ENCODE data around the gene TUBB4A.

- TF ChIP-seq CTCF (IDR thresholded peaks at IDR 0.05; ENCODE audit: low read depth, low read length) (no peak), EZH2phosphoT487 (IDR thresholded peaks at IDR 0.05; ENCODE audit: low read depth) (no peak)
Observed at GRCh38 chr19:6540918-6541689, 39.0 kb upstream of the TUBB4A start.
